Endothelial cell (in vitro differentiated cells): Measurements from ENCODE around the gene KDM4B. TPM values are rescaled to one million over a fixed set of nuclear protein-coding genes. Genes with fewer than 3 reads are reported as not detected.

Source experiments
- DNase-seq: peaks from one replicate; pipeline ENCODE4 v3.0.0; 2021; ENCODE audit warnings: low spot score
- H3K27ac Mint-ChIP-seq: one replicate; pipeline ENCODE4 v1.8.0; 2021; ENCODE audit warnings: mixed read lengths, inconsistent platforms; ENCODE audit not compliant: unreplicated experiment
- H3K27me3 Mint-ChIP-seq: one replicate; pipeline ENCODE4 v1.8.0; 2021; ENCODE audit warnings: mild to moderate bottlenecking, moderate library complexity, mixed read lengths, inconsistent platforms; ENCODE audit not compliant: unreplicated experiment
- H3K36me3 Mint-ChIP-seq: one replicate; pipeline ENCODE4 v1.8.0; 2021; ENCODE audit warnings: mild to moderate bottlenecking, low read depth, mixed read lengths, inconsistent platforms; ENCODE audit not compliant: unreplicated experiment
- H3K4me1 Mint-ChIP-seq: one replicate; pipeline ENCODE4 v1.8.0; 2021; ENCODE audit warnings: mild to moderate bottlenecking, mixed read lengths, inconsistent platforms; ENCODE audit not compliant: unreplicated experiment
- H3K4me3 Mint-ChIP-seq: one replicate; pipeline ENCODE4 v1.8.0; 2021; ENCODE audit warnings: mild to moderate bottlenecking, mixed read lengths, inconsistent platforms; ENCODE audit not compliant: unreplicated experiment
- H3K9me3 Mint-ChIP-seq: one replicate; pipeline ENCODE4 v1.8.0; 2021; ENCODE audit warnings: mixed read lengths, inconsistent platforms; ENCODE audit not compliant: unreplicated experiment
- CTCF ChIP-seq: fragments of 200-600 bp; sonication (generic); IDR thresholded peaks from one replicate; pipeline ENCODE4 v1.5.0; 2021; ENCODE audit warnings: antibody characterized with exemption; ENCODE audit not compliant: unreplicated experiment
- total RNA-seq: library from RNA; stranded (reverse); fragmentation: NEBNext Ultra II Directional; extraction: Animal tissue kit (Norgen Biotek cat#: 25700); gene quantifications from one replicate; pipeline ENCODE4 v1.2.1, GENCODE V29; 2021; ENCODE audit not compliant: unreplicated experiment

The KDM4B gene
- total RNA-seq, 1 donor from 2014 or later, result 42.4 TPM

GRCh38 chr19:4976401-4977298, 7.7 kb downstream of the KDM4B start:
- Mint-ChIP-seq H3K36me3 (peaks cover 4% of the 10 kb centered on the region), H3K9me3 (no peaks in the 10 kb centered on the region), H3K4me1 (peaks cover 37% of the 10 kb centered on the region), H3K27me3 (peaks cover 4% of the 10 kb centered on the region), H3K4me3 (no peak overlapping the region), H3K27ac (peak overlapping the region; percentile 96)
- TF ChIP-seq CTCF, result peak; percentile 30
- peak; percentile 82 for DNase-seq

DNA sequence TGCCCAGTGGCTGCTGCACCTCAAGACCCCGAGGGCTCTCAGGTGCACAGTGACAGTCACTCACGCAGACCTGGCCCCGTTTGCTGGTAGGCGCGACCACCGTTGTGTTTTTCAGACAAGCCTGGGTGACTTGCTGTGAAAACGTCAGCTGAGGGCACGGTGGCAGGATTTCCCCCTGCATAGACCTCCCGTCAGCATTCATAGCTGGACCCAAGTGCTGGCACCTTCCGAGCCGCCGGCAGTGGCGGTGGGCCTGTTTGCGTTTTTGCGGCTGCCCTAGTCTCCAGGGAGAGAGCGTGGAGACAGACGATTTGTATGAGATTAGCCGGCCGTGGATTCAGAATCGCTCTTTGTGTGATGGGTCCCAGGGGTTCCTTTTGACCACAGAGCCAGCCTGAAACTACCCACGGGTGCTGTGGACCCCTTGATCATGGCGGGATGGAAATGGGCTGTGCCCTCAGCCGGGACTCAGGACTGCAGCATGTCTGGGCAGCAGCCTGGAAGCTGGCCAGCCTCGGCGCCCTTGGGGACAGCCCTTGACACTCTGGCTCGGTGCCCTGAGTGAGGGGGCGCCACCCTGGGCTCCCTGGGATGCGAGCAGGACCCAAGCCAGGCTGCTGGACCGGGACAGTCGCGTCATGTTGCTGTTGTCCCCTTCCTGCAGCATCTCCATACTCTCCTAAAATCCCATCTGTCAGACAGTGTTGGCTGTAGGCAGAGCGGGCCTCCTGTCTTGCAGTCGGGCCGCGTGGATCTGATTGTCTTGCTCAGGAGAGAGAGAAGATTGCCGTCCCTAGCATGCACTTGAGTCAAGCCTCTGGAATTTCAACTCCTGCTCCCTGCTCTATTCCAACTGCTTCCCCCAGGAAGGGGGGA, 8.6 kb downstream of the KDM4B start:
- DNase-seq, result no peak
- Mint-ChIP-seq H3K9me3 (no peaks in the 10 kb centered on the region), H3K36me3 (peaks cover 4% of the 10 kb centered on the region), H3K4me3 (no peak overlapping the region), H3K27ac (no peak overlapping the region), H3K27me3 (peaks cover 4% of the 10 kb centered on the region), H3K4me1 (peaks cover 38% of the 10 kb centered on the region)
- TF ChIP-seq CTCF, result no peak

GRCh38 chr19:4979211-4979807, 10.4 kb downstream of the KDM4B start:
- H3K27me3 Mint-ChIP-seq, result peaks cover 4% of the 10 kb centered on the region
- no peaks in the 10 kb centered on the region for H3K9me3 Mint-ChIP-seq
- H3K4me3 Mint-ChIP-seq, result no peak overlapping the region
- no peak overlapping the region for H3K27ac Mint-ChIP-seq
- no peak for TF ChIP-seq CTCF
- H3K4me1 Mint-ChIP-seq, result peaks cover 49% of the 10 kb centered on the region
- DNase-seq, result no peak
- H3K36me3 Mint-ChIP-seq, result peaks cover 4% of the 10 kb centered on the region

- Mint-ChIP-seq H3K27ac (no peak overlapping the region), H3K4me3 (no peak overlapping the region)
Observed at GRCh38 chr19:4980067-4980466, 11.2 kb downstream of the KDM4B start.

More at GRCh38 chr19:4980067-4980466, 11.2 kb downstream of the KDM4B start:
- no peak for TF ChIP-seq CTCF
- no peak for DNase-seq
- peaks cover under 1% of the 10 kb centered on the region for H3K36me3 Mint-ChIP-seq
- H3K27me3 Mint-ChIP-seq, result peaks cover 2% of the 10 kb centered on the region
- H3K4me1 Mint-ChIP-seq, result peaks cover 42% of the 10 kb centered on the region
- no peaks in the 10 kb centered on the region for H3K9me3 Mint-ChIP-seq
